ENCODE results near the gene TTLL1. TPM values are rescaled to one million over a fixed set of nuclear protein-coding genes. Genes with fewer than 3 reads are reported as not detected.

TTLL1 gene
- 9.7 and 10.8 TPM in 2 replicates for total RNA-seq (2012; rRNA removed)
- 12.7 and 13.2 TPM in 2 replicates for polyA plus RNA-seq (2012; rRNA removed)
- 10.6 and 14.0 TPM in 2 replicates for polyA plus RNA-seq (2012; cell fraction: cytosol; rRNA removed)
- 5.5 and 9.0 TPM in 2 replicates for polyA plus RNA-seq (2012; cell fraction: nucleus; rRNA removed; ENCODE audit: low replicate concordance)
- percentile 50 among the genes with signal in this experiment for Bru-seq, nascent RNA
- BruChase-seq, experiment 1, labeled RNA remaining after a 6-hour chase: percentile 63 among the genes with signal in this experiment
- BruChase-seq, experiment 2, labeled RNA remaining after a 2-hour chase: percentile 46 among the genes with signal in this experiment
- long read RNA-seq, transcript TTLL1-201 (11 exons, 1,645 nt): major isoform, 15 of 29 reads
- long read RNA-seq, partial matches to known transcripts: 5 of 29 reads
- long read RNA-seq, other reads (novel, unspliced or antisense): 8 of 29 reads

GRCh38 chr22:43088984-43089717 is at the start of gene TTLL1:
TTLL1 (minus strand) TSS chr22:43089391; CDS start chr22:43075586, 13,805 bp downstream.
- peak; percentile 75 for DNase-seq
- intact Hi-C loops (cut with micrococcal nuclease): no loop called here
- H3K36me3 ChIP-seq (ENCODE audit: control insufficient read depth, insufficient read depth, low read length): no peaks in the 10 kb centered on the region
- BruUV-seq (replicated peaks): no TSS peak
- H4K5ac ChIP-seq (ENCODE audit: low read depth, low read length): peak within 1 kb of the TSS; percentile 99
- peak within 1 kb of the TSS; percentile 85 for H3K4me3 ChIP-seq (ENCODE audit: insufficient read depth, low read depth, low read length)
- H2BK120ac ChIP-seq (ENCODE audit: low read depth, low read length): peak within 1 kb of the TSS; percentile 87
- 1% methylated on average over 42 of the region's 64 CpGs; no CpG with 5 or more reads in 1 of the 2 experiments for WGBS, 2 experiments (ENCODE audit: extremely low coverage in 2 of 2, insufficient read length in 1 of 2)
- peak within 1 kb of the TSS; percentile 66 for H3K27ac ChIP-seq (ENCODE audit: insufficient read depth, low read length)
- H4K8ac ChIP-seq (ENCODE audit: low read depth in 2 of 2, low read length in 2 of 2): peak within 1 kb of the TSS; percentile 85 to 100
- peak within 1 kb of the TSS; percentile 99 for H3K14ac ChIP-seq (replicated peaks; ENCODE audit: low read depth, low read length)
- peak within 1 kb of the TSS; percentile 88 for H2AK5ac ChIP-seq (ENCODE audit: low read depth, low read length)
- H2AK9ac ChIP-seq (replicated peaks; ENCODE audit: low read depth, low read length, poor library complexity): peak within 1 kb of the TSS; percentile 76
- H3K79me1 ChIP-seq (ENCODE audit: low read depth in 1 of 2, low read length in 2 of 2): peaks cover 0 to 19% of the 10 kb centered on the region in 2 experiments; a peak in 2 of 4 replicates
- peak within 1 kb of the TSS; percentile 70 for H2BK5ac ChIP-seq (ENCODE audit: low read depth, low read length, poor library complexity, severe bottlenecking)
- ChIA-PET CTCF (no interaction called here), POLR2A (ENCODE audit: unreplicated experiment) (no interaction called here)
- dilution Hi-C loops (cut with HindIII; ENCODE audit: low sequenced_read_pairs, unreplicated experiment): no loop called here
- peaks cover 14% of the 10 kb centered on the region for H3K9me1 ChIP-seq (ENCODE audit: insufficient read depth, low read length)
- in situ Hi-C loops (cut with MboI; ENCODE audit: low sequenced_read_pairs): no loop called here
- H3K27me3 ChIP-seq (ENCODE audit: control insufficient read depth, insufficient read depth, low read length): no peaks in the 10 kb centered on the region
- H4K20me1 ChIP-seq (ENCODE audit: insufficient read depth, low read length): no peaks in the 10 kb centered on the region
- H3K9me3 ChIP-seq (ENCODE audit: control insufficient read depth, insufficient read depth, low read length): no peaks in the 10 kb centered on the region
- no peak within 1 kb of the TSS for H2BK15ac ChIP-seq (ENCODE audit: low read depth, low read length)
- peak within 1 kb of the TSS; percentile 98 for H2AFZ ChIP-seq (replicated peaks; ENCODE audit: low read length, poor library complexity)
- ATAC-seq (ENCODE audit: low read depth): peak; percentile 98
- H3K23ac ChIP-seq (ENCODE audit: low read depth, low read length): peak within 1 kb of the TSS; percentile 95
- peak within 1 kb of the TSS; percentile 65 for H3K56ac ChIP-seq (ENCODE audit: extremely low read depth, insufficient read depth, low read length)
- peak within 1 kb of the TSS; percentile 99 for H3K4ac ChIP-seq (ENCODE audit: low read depth, low read length)
- peak within 1 kb of the TSS; percentile 68 for H3K18ac ChIP-seq (ENCODE audit: low read depth, low read length)
- peak within 1 kb of the TSS; percentile 81 for H2BK20ac ChIP-seq (ENCODE audit: low read depth, low read length)
- H3K9ac ChIP-seq (ENCODE audit: low read depth, low read length): peak within 1 kb of the TSS; percentile 81
- H4K91ac ChIP-seq (ENCODE audit: insufficient read depth, low read depth, low read length): peak within 1 kb of the TSS; percentile 95
- 0 out of 2 replicates have a peak, but pooled peaks cover 2% of the 10 kb centered on the region for H3K4me1 ChIP-seq (ENCODE audit: control insufficient read depth, insufficient read depth, low read length)
- peak within 1 kb of the TSS; percentile 96 for H3K4me2 ChIP-seq (ENCODE audit: low read depth, low read length)
- TF ChIP-seq FOS (IDR thresholded peaks at IDR 0.05; ENCODE audit: low read depth, low read length): no peak
- no peak for TF ChIP-seq CHD1 (IDR thresholded peaks at IDR 0.05; ENCODE audit: low read depth, low read length)
- no peak for TF ChIP-seq RFX5 (IDR thresholded peaks at IDR 0.05; ENCODE audit: low read depth, low read length)
- TF ChIP-seq POLR2A (IDR thresholded peaks at IDR 0.05; ENCODE audit: low read depth, low read length): no peak
- TF ChIP-seq, protein P1, sequence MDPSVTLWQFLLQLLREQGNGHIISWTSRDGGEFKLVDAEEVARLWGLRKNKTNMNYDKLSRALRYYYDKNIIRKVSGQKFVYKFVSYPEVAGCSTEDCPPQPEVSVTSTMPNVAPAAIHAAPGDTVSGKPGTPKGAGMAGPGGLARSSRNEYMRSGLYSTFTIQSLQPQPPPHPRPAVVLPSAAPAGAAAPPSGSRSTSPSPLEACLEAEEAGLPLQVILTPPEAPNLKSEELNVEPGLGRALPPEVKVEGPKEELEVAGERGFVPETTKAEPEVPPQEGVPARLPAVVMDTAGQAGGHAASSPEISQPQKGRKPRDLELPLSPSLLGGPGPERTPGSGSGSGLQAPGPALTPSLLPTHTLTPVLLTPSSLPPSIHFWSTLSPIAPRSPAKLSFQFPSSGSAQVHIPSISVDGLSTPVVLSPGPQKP (IDR thresholded peaks at IDR 0.05; ENCODE audit: borderline replicate concordance, low read depth, low read length): no peak
- no peak for TF ChIP-seq RCOR1 (IDR thresholded peaks at IDR 0.05; ENCODE audit: insufficient replicate concordance, low read length)
- TF ChIP-seq SMC3 (IDR thresholded peaks at IDR 0.05; ENCODE audit: low read depth, low read length): no peak
- peak; percentile 89; the same call in 1 of the 2 replicates for TF ChIP-seq MAZ (IDR thresholded peaks at IDR 0.05; ENCODE audit: borderline replicate concordance, low read depth, low read length)
- no peak for TF ChIP-seq BHLHE40 (IDR thresholded peaks at IDR 0.05; ENCODE audit: low read depth, low read length)
- TF ChIP-seq MXI1 (IDR thresholded peaks at IDR 0.05; ENCODE audit: borderline replicate concordance, low read depth, low read length): 0 out of 2 replicates have a peak, but pooled peaks have one; percentile 61
- TF ChIP-seq, protein P2, sequence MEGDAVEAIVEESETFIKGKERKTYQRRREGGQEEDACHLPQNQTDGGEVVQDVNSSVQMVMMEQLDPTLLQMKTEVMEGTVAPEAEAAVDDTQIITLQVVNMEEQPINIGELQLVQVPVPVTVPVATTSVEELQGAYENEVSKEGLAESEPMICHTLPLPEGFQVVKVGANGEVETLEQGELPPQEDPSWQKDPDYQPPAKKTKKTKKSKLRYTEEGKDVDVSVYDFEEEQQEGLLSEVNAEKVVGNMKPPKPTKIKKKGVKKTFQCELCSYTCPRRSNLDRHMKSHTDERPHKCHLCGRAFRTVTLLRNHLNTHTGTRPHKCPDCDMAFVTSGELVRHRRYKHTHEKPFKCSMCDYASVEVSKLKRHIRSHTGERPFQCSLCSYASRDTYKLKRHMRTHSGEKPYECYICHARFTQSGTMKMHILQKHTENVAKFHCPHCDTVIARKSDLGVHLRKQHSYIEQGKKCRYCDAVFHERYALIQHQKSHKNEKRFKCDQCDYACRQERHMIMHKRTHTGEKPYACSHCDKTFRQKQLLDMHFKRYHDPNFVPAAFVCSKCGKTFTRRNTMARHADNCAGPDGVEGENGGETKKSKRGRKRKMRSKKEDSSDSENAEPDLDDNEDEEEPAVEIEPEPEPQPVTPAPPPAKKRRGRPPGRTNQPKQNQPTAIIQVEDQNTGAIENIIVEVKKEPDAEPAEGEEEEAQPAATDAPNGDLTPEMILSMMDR (conservative IDR thresholded peaks at IDR 0.05; ENCODE audit: low read depth, low read length): no peak
- TF ChIP-seq NFE2L2 (IDR thresholded peaks at IDR 0.05; ENCODE audit: low read depth, low read length): no peak
- TF ChIP-seq CEBPB (IDR thresholded peaks at IDR 0.05; ENCODE audit: low read depth, low read length): peak; percentile 62
